ENCODE results near the gene PCIF1.
A peak's percentile ranks its signal among the peaks of the same experiment; 100 is the strongest.

Gene PCIF1

DNA sequence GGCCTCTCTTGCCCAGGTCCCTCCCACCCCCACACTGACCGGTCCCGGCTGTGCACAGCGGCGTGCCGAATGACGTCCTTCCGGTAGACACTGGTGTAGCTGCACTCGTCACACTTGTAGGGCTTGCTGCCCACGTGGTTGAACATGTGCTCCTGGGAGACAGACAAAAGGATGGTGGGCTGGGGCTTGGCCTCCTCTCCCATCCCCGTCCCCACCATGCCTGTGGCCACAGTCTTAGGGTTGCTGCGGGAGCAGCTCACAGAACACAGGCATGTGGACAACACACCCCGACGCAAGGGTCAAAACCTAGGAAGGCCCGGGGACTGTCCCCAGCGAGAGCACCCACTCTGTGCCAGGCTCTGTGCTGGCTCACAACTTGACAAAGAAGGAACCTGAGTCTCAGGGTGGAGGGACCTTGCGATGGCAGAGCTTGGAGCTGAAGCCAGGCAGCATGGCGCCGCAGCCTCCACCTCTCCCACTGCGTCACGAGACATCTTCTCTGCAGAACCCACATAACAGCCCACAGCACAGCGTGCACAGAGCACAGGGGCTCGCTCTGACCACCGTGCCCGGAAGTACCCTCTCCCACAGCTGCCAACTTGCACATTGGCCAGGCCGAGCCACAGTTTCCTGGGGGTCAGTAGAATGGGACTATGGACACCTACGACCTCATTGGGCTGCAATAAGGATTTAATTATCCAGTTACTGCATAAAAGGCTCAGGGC lies 27.7 kb downstream of the PCIF1 start:
- TF ChIP-seq, protein P1, sequence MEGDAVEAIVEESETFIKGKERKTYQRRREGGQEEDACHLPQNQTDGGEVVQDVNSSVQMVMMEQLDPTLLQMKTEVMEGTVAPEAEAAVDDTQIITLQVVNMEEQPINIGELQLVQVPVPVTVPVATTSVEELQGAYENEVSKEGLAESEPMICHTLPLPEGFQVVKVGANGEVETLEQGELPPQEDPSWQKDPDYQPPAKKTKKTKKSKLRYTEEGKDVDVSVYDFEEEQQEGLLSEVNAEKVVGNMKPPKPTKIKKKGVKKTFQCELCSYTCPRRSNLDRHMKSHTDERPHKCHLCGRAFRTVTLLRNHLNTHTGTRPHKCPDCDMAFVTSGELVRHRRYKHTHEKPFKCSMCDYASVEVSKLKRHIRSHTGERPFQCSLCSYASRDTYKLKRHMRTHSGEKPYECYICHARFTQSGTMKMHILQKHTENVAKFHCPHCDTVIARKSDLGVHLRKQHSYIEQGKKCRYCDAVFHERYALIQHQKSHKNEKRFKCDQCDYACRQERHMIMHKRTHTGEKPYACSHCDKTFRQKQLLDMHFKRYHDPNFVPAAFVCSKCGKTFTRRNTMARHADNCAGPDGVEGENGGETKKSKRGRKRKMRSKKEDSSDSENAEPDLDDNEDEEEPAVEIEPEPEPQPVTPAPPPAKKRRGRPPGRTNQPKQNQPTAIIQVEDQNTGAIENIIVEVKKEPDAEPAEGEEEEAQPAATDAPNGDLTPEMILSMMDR (IDR thresholded peaks at IDR 0.05; ENCODE audit: low read depth, low read length) = no peak
- DNase-seq (ENCODE audit: extremely low read depth, low read depth) = no peak

- no peak for DNase-seq (ENCODE audit: extremely low read depth, low read depth)
- TF ChIP-seq, protein P1 (IDR thresholded peaks at IDR 0.05; ENCODE audit: low read depth, low read length) = peak; percentile 14
These were observed 28.8 kb downstream of the PCIF1 start for GRCh38 chr20:45963059-45964005.

GRCh38 chr20:45964006-45964400 lies 29.5 kb downstream of the PCIF1 start:
- TF ChIP-seq, protein P1 (IDR thresholded peaks at IDR 0.05; ENCODE audit: low read depth, low read length) = no peak
- DNase-seq (ENCODE audit: extremely low read depth, low read depth) = no peak

GRCh38 chr20:45965169-45966002 lies 30.9 kb downstream of the PCIF1 start:
- DNase-seq (ENCODE audit: extremely low read depth, low read depth) = no peak

DNA sequence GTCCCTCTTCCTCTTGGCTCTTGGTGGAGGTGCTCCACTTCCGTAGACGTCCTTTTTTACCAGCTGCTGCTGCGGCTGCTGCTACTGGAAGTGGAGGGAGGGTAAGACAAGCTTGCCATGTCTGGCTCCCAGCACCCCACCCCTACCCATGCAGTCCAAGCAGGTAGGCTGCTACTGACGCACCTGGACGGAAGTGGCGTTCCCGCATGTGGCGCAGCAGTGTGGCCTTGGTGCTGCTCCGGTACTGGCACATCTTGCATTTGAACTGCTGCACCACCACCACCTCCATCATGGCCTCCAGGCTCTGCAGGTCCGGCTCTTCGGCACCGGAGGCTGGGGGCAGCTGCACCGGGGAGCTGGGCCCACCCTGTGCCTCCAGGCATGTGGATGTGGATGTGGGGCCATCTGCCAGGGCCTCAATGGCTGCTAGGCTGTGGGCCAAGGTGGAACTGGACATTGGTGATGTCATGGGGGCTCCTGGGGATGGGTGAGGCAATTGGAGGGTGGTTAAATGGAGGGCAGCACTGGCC lies 33.1 kb downstream of the PCIF1 start:
- no peak for DNase-seq (ENCODE audit: extremely low read depth, low read depth)
- TF ChIP-seq, protein P1 (IDR thresholded peaks at IDR 0.05; ENCODE audit: low read depth, low read length) = no peak

More at GRCh38 chr20:45965169-45966002, 30.9 kb downstream of the PCIF1 start:
- TF ChIP-seq, protein P1 (IDR thresholded peaks at IDR 0.05; ENCODE audit: low read depth, low read length) = no peak

- no peak for DNase-seq (ENCODE audit: extremely low read depth, low read depth)
These were observed 33.7 kb downstream of the PCIF1 start for GRCh38 chr20:45968081-45968671.

More at GRCh38 chr20:45968081-45968671, 33.7 kb downstream of the PCIF1 start:
- TF ChIP-seq, protein P1 (IDR thresholded peaks at IDR 0.05; ENCODE audit: low read depth, low read length) = no peak

Data from AG09319 (cell line).